ENCODE data around the gene PRKCA. TPM values are rescaled to one million over a fixed set of nuclear protein-coding genes. Genes with fewer than 3 reads are reported as not detected.

The PRKCA gene
- total RNA-seq, 1 experiment from 2014 or later: 20.7 TPM

DNA sequence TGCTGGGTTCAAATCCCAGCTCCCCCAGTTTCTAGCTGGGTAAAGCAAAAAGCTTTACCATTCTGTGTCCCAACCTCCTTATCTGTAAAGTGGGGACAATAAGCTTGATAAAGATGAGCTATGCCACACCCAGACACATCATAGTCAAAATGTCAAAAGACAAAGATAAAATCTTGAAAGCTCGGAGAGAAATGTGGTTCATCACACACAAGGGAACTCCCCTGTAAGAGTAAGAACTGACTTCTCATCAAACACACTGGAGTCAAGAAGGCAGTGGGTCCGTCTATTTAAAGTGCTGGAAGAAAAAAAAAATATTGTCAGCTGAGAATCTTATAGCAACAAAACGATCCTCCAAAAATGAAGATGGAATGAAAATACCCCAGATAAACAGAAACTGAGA, 557.8 kb downstream of the PRKCA start:
- POLR2A ChIA-PET: interaction anchor here (0.7 kb wide), 1 partner anchor 118 kb away, joined by 3 read pairs; no protein-coding TSS in a partner anchor
- H3K36me3 Mint-ChIP-seq (ENCODE audit: insufficient read depth, unreplicated experiment): no peaks in the 10 kb centered on the region
- no TSS peak for BruUV-seq (replicated peaks)

More for the DNA sequence above, 557.8 kb downstream of the PRKCA start:
- intact Hi-C loops (cut with micrococcal nuclease): no loop called here
- H3K27me3 Mint-ChIP-seq (ENCODE audit: insufficient read depth, unreplicated experiment): peaks cover 54% of the 10 kb centered on the region
- no peaks in the 10 kb centered on the region for H3K9me3 Mint-ChIP-seq (ENCODE audit: unreplicated experiment)
- no peaks in the 10 kb centered on the region for H3K4me1 Mint-ChIP-seq (ENCODE audit: insufficient read depth, unreplicated experiment)
- TF ChIP-seq CTCF (IDR thresholded peaks at IDR 0.05; ENCODE audit: unreplicated experiment): no peak
- no peak for DNase-seq (ENCODE audit: unreplicated experiment)
- H3K27ac Mint-ChIP-seq (ENCODE audit: low read depth, unreplicated experiment): no peak overlapping the region
- H3K4me3 Mint-ChIP-seq (ENCODE audit: unreplicated experiment): no peak overlapping the region
- CTCF ChIA-PET: interaction anchor here (0.7 to 1.3 kb wide), 3 partner anchors 19 to 41 kb away, joined by 3 to 4 read pairs (median 4); no protein-coding TSS in a partner anchor

Small RNAs within 50 kb of the gene (microRNA-seq; reads per million reads assigned to microRNA genes)
- gene MIR634: not detected

Other genes starting within 250 kb of the PRKCA start
- gene CEP112, start 110.5 kb upstream of the PRKCA start, total RNA-seq (2022): 8.1 and 12.5 TPM in 2 replicates
- gene APOH, start 73.2 kb upstream of the PRKCA start, total RNA-seq (2022): not detected in 2 replicates

All from MCF 10A (cell line).